A549 treated with Hydrocortisone at 1 μM for 4 hours (cell line): ENCODE data around the gene SAYSD1. TPM values are rescaled to one million over a fixed set of nuclear protein-coding genes. Genes with fewer than 3 reads are reported as not detected.

ENCODE experiments used
- total RNA-seq: library from RNA; stranded (reverse); fragments of 200-300 nt; extraction: Qiagen RNA extraction; gene quantifications from 5 replicates; pipeline ENCODE4 v1.2.3, GENCODE V29; 2022

Gene SAYSD1
- total RNA-seq: 5.6 to 6.4 TPM (median 5.8 TPM) in 5 replicates

GRCh38 chr6:39114704-39115599 lies at the start of gene SAYSD1:
TSS of gene SAYSD1 (minus strand) at chr6:39115186. CDS start at chr6:39115089, 97 bp downstream.

Other genes with a start within 250 kb of the SAYSD1 start
- not detected in 5 replicates for gene GLP1R, start 66.4 kb downstream of the SAYSD1 start, total RNA-seq
- 1.0 to 1.5 TPM (median 1.2 TPM) in 5 replicates for gene KCNK5, start 114.3 kb upstream of the SAYSD1 start, total RNA-seq
- gene KCNK17, start 199.2 kb upstream of the SAYSD1 start, total RNA-seq: not detected in 5 replicates
- gene KCNK16, start 207.5 kb upstream of the SAYSD1 start, total RNA-seq: not detected in 5 replicates